GM23338 (cell line): ENCODE data around the gene CCT6B. TPM values are rescaled to one million over a fixed set of nuclear protein-coding genes. Genes with fewer than 3 reads are reported as not detected.

Experiments
- ATAC-seq: fragments of 200-7000 bp; cut with Tn5 transposase; 3 replicates; pipeline ENCODE4 v1.9.1; 2020
- DNase-seq: peaks from one replicate; pipeline ENCODE4 v3.0.0-alpha.2; 2015; ENCODE audit warnings: low spot score
- H2AFZ ChIP-seq: fragments of 200-600 bp; sonication (generic); 2 replicates; pipeline ENCODE4 v1.8.0; 2016; ENCODE audit warnings: antibody characterized with exemption, mild to moderate bottlenecking, moderate library complexity
- H3F3A ChIP-seq: fragments of 200-600 bp; sonication (generic); replicated peaks from 2 replicates; pipeline ENCODE4 v1.8.0; 2017; ENCODE audit warnings: antibody characterized with exemption, mixed run types, low read depth
- H3K27ac ChIP-seq: fragments of 200-600 bp; sonication (generic); 2 replicates; pipeline ENCODE4 v1.6.1; 2016; ENCODE audit warnings: low read depth
- H3K27me3 ChIP-seq: fragments of 200-600 bp; sonication (generic); 2 replicates; pipeline ENCODE4 v1.8.0; 2016; ENCODE audit warnings: mild to moderate bottlenecking, mixed run types, moderate library complexity; ENCODE audit not compliant: insufficient read depth
- H3K36me3 ChIP-seq: fragments of 200-600 bp; sonication (generic); 2 replicates; pipeline ENCODE4 v1.8.0; 2016; ENCODE audit warnings: mild to moderate bottlenecking; ENCODE audit not compliant: insufficient read depth
- H3K4me1 ChIP-seq: fragments of 200-600 bp; sonication (generic); 2 replicates; pipeline ENCODE4 v1.8.0; 2016; ENCODE audit warnings: mild to moderate bottlenecking, moderate library complexity; ENCODE audit not compliant: insufficient read depth
- H3K4me2 ChIP-seq: fragments of 200-600 bp; sonication (generic); 2 replicates; pipeline ENCODE4 v1.7.1; 2017; ENCODE audit warnings: mixed run types
- H3K4me3 ChIP-seq: fragments of 200-600 bp; sonication (generic); 2 replicates; pipeline ENCODE4 v1.6.1; 2016; ENCODE audit warnings: mixed run types
- H3K79me2 ChIP-seq: fragments of 200-600 bp; sonication (generic); replicated peaks from 2 replicates; pipeline ENCODE4 v1.8.0; 2017; ENCODE audit warnings: mild to moderate bottlenecking; ENCODE audit not compliant: insufficient read depth
- H3K9me2 ChIP-seq: fragments of 200-600 bp; sonication (generic); 2 replicates; pipeline ENCODE4 v1.8.0; 2017; ENCODE audit not compliant: insufficient read depth
- H4K20me1 ChIP-seq: fragments of 200-600 bp; sonication (generic); replicated peaks from 2 replicates; pipeline ENCODE4 v1.8.0; 2017; ENCODE audit warnings: mild to moderate bottlenecking; ENCODE audit not compliant: insufficient read depth
- H3K27ac Mint-ChIP-seq: 2 replicates; pipeline ENCODE4 v1.8.0; 2020; ENCODE audit warnings: inconsistent platforms, mild to moderate bottlenecking, moderate library complexity, mixed read lengths
- H3K27me3 Mint-ChIP-seq: 3 replicates; pipeline ENCODE4 v1.8.0; 2022; ENCODE audit warnings: low read depth, mild to moderate bottlenecking, moderate library complexity, mixed read lengths, inconsistent platforms; ENCODE audit not compliant: insufficient read depth, poor library complexity
- H3K36me3 Mint-ChIP-seq: 3 replicates; pipeline ENCODE4 v1.8.0; 2021; ENCODE audit warnings: low read depth, mild to moderate bottlenecking, inconsistent platforms, moderate library complexity, mixed read lengths
- H3K4me1 Mint-ChIP-seq: 3 replicates; pipeline ENCODE4 v1.8.0; 2020; ENCODE audit warnings: mild to moderate bottlenecking, inconsistent platforms, mixed read lengths
- H3K4me3 Mint-ChIP-seq: 3 replicates; pipeline ENCODE4 v1.8.0; 2021; ENCODE audit warnings: moderate library complexity, mild to moderate bottlenecking, inconsistent platforms, mixed read lengths
- H3K9me3 Mint-ChIP-seq: 3 replicates; pipeline ENCODE4 v1.8.0; 2020; ENCODE audit warnings: moderate library complexity, mild to moderate bottlenecking, inconsistent platforms, mixed read lengths
- ETS1 ChIP-seq: IDR thresholded peaks from 2 replicates; pipeline ENCODE4 v1.6.1; 2016; ENCODE audit warnings: antibody characterized with exemption
- EZH2phosphoT487 ChIP-seq: fragments of 200-600 bp; sonication (generic); IDR thresholded peaks from one replicate; pipeline ENCODE4 v1.8.1; 2018; ENCODE audit warnings: antibody characterized with exemption; ENCODE audit not compliant: unreplicated experiment
- JUNB ChIP-seq: IDR thresholded peaks from one replicate; pipeline ENCODE4 v1.6.1; 2016; ENCODE audit warnings: antibody characterized with exemption; ENCODE audit not compliant: unreplicated experiment
- NANOG ChIP-seq: IDR thresholded peaks from 2 replicates; pipeline ENCODE4 v1.6.1; 2016; ENCODE audit warnings: antibody characterized with exemption, borderline replicate concordance
- POLR2AphosphoS5 ChIP-seq: IDR thresholded peaks from 2 replicates; pipeline ENCODE4 v1.6.1; 2016; ENCODE audit warnings: antibody characterized with exemption, low read depth
- STAT1 ChIP-seq: IDR thresholded peaks from one replicate; pipeline ENCODE4 v1.6.1; 2016; ENCODE audit warnings: antibody characterized with exemption; ENCODE audit not compliant: unreplicated experiment
- ZNF114 ChIP-seq: fragments of 250-450 bp; sonication (Bioruptor Pico); IDR thresholded peaks from 2 replicates; pipeline ENCODE4 v1.5.0; 2020; ENCODE audit warnings: mild to moderate bottlenecking, moderate library complexity
- ZNF331 ChIP-seq: fragments of 250-450 bp; sonication (Bioruptor Pico); IDR thresholded peaks from 2 replicates; pipeline ENCODE4 v1.5.0; 2020; ENCODE audit warnings: low read depth, mild to moderate bottlenecking, moderate library complexity
- ZNF462 ChIP-seq: fragments of 250-450 bp; sonication (Bioruptor Pico); IDR thresholded peaks from 2 replicates; pipeline ENCODE4 v1.5.0; 2020; ENCODE audit warnings: mild to moderate bottlenecking, moderate library complexity
- polyA plus RNA-seq: library from polyadenylated mRNA; unstranded; fragments of >200 nt; fragmentation: Nextera tagmentation; extraction: Ambion mirVana; gene quantifications from 2 replicates; pipeline ENCODE4 v1.2.1, GENCODE V29; 2016
- total RNA-seq: library from RNA; depleted of rRNA; stranded (reverse); fragments of >200 nt; shearing (Covaris generic); gene quantifications from 2 replicates; pipeline ENCODE4 v1.2.3, GENCODE V29; 2014

CCT6B gene
- total and polyA plus RNA-seq, 2 experiments from 2014 or later, result 0.94 to 1.1 TPM

- TF ChIP-seq NANOG, result no peak
- no peak for TF ChIP-seq EZH2phosphoT487
- no peak for TF ChIP-seq ZNF331 (CRISPR knock-in tag)
- no peak for TF ChIP-seq ZNF462 (CRISPR knock-in tag)
These were observed 43.9 kb downstream of the CCT6B start (continued) for GRCh38 chr17:34917381-34917780.

DNA sequence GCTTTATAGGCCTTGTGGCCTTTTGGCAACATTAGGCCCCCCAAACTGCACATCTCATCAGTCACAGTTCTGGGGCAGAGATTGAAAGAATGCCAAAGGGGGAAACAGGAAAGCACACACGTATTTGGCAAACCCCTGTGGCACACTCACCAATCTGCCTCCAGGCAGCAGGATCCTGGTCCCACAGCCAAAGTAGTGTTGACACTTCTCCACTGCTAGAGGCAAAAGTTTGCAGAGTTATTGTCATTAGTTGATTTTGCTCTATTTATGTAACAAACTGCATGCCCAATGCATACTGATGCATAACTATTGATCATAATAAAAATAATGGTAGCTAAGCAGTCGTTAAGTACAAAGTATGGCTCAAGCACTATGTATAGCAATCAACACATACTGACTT, 45.1 kb downstream of the CCT6B start:
- no peak overlapping the region for H3K27ac ChIP-seq
- no peak for ATAC-seq
- no peaks in the 10 kb centered on the region for H3K9me3 Mint-ChIP-seq
- no peak overlapping the region for H3K4me2 ChIP-seq
- no peaks in the 10 kb centered on the region for H4K20me1 ChIP-seq
- no peaks in the 10 kb centered on the region for H3K79me2 ChIP-seq
- 0 out of 2 replicates have a peak, but pooled peaks cover 3% of the 10 kb centered on the region for H3K9me2 ChIP-seq
- no peaks in the 10 kb centered on the region for H3K27me3 ChIP-seq
- no peaks in the 10 kb centered on the region for H3K4me1 ChIP-seq
- H3K27ac Mint-ChIP-seq, result no peak overlapping the region
- no peaks in the 10 kb centered on the region for H3K36me3 ChIP-seq
- no peak for DNase-seq
- no peaks in the 10 kb centered on the region for H3F3A ChIP-seq
- no peak overlapping the region for H3K4me3 Mint-ChIP-seq
- no peak overlapping the region for H3K4me3 ChIP-seq
- H3K36me3 Mint-ChIP-seq, result no peaks in the 10 kb centered on the region
- TF ChIP-seq ZNF114 (CRISPR knock-in tag) (no peak), ETS1 (no peak), EZH2phosphoT487 (no peak), STAT1 (no peak), ZNF462 (CRISPR knock-in tag) (no peak), JUNB (no peak), POLR2AphosphoS5 (no peak)
- H3K4me1 Mint-ChIP-seq, result peaks cover 8% of the 10 kb centered on the region
- no peak overlapping the region for H2AFZ ChIP-seq
- H3K27me3 Mint-ChIP-seq, result peaks cover 9% of the 10 kb centered on the region
